CD14-positive monocyte (primary cell): ENCODE data around the gene EXD3. TPM values are rescaled to one million over a fixed set of nuclear protein-coding genes. Genes with fewer than 3 reads are reported as not detected.

ENCODE experiments used
- DNase-seq, 3 donors: peaks; one replicate each; pipeline ENCODE4 v3.0.0-alpha.2; 2011 to 2022
- H2AFZ ChIP-seq: 2 replicates; pipeline ENCODE4 v1.6.0; 2012; ENCODE audit warnings: mild to moderate bottlenecking, low read depth, low read length, inconsistent platforms; ENCODE audit not compliant: insufficient read depth, poor library complexity, severe bottlenecking
- H3K27ac ChIP-seq, 2 donors: 1 replicate in 1 of 2; 2 replicates in 1 of 2; pipeline ENCODE4 v1.5.1; 2012 to 2013; ENCODE audit warnings: low read length in 2 of 2, control low read depth in 1 of 2, inconsistent platforms in 1 of 2, low read depth in 1 of 2, mild to moderate bottlenecking in 1 of 2
- H3K27me3 ChIP-seq, 2 donors: one replicate each; pipeline versions ENCODE4 v1.6.0 to v1.6.1; 2011 to 2013; ENCODE audit warnings: low read length in 2 of 2; ENCODE audit not compliant: control insufficient read depth in 2 of 2, insufficient read depth in 2 of 2
- H3K36me3 ChIP-seq, 2 donors: replicated peaks in 1 of 2; 1 replicate in 1 of 2; 2 replicates in 1 of 2; pipeline versions ENCODE4 v1.5.1 to v1.6.1; 2012 to 2013; ENCODE audit warnings: low read length in 2 of 2, control low read depth in 1 of 2, inconsistent platforms in 1 of 2, mild to moderate bottlenecking in 1 of 2; ENCODE audit not compliant: insufficient read depth in 2 of 2, control insufficient read depth in 1 of 2
- H3K4me1 ChIP-seq, 2 donors: 1 replicate in 1 of 2; 2 replicates in 1 of 2; pipeline versions ENCODE4 v1.5.1 to v1.6.1; 2012 to 2013; ENCODE audit warnings: low read length in 2 of 2, control low read depth in 1 of 2, inconsistent platforms in 1 of 2, mild to moderate bottlenecking in 1 of 2, moderate library complexity in 1 of 2; ENCODE audit not compliant: insufficient read depth in 2 of 2, control insufficient read depth in 1 of 2
- H3K4me2 ChIP-seq: replicated peaks from 2 replicates; pipeline ENCODE3; 2012; ENCODE audit warnings: low read length, moderate library complexity, mild to moderate bottlenecking; ENCODE audit not compliant: poor library complexity, severe bottlenecking; ENCODE audit errors: extremely low read depth
- H3K4me3 ChIP-seq, 3 experiments: fragments of 200-600 bp in 1 of 3; sonication (generic) in 1 of 3; replicated peaks in 1 of 3; 1 replicate in 2 of 3; 2 replicates in 1 of 3; pipeline ENCODE4 v1.5.1; 2011 to 2013; ENCODE audit warnings: low read length in 3 of 3, mild to moderate bottlenecking in 3 of 3, control low read depth in 2 of 3, low read depth in 2 of 3, inconsistent platforms in 1 of 3, moderate library complexity in 1 of 3
- H3K79me2 ChIP-seq: 2 replicates; pipeline ENCODE4 v1.6.0; 2012; ENCODE audit warnings: mild to moderate bottlenecking, control low read depth, inconsistent platforms, low read length, moderate library complexity; ENCODE audit not compliant: insufficient read depth
- H3K9ac ChIP-seq: 2 replicates; pipeline ENCODE4 v1.6.0; 2017; ENCODE audit warnings: low read length, mild to moderate bottlenecking; ENCODE audit not compliant: insufficient read depth, poor library complexity, severe bottlenecking
- H3K9me3 ChIP-seq, 2 donors: replicated peaks in 1 of 2; 1 replicate in 1 of 2; 2 replicates in 1 of 2; pipeline versions ENCODE4 v1.5.1 to v1.6.1; 2012 to 2013; ENCODE audit warnings: low read length in 2 of 2, control low read depth in 1 of 2; ENCODE audit not compliant: control insufficient read depth in 1 of 2, insufficient read depth in 1 of 2
- H4K20me1 ChIP-seq: 2 replicates; pipeline ENCODE4 v1.6.0; 2012; ENCODE audit warnings: mild to moderate bottlenecking, low read length, control low read depth, moderate library complexity; ENCODE audit not compliant: insufficient read depth
- H3K27ac Mint-ChIP-seq, 7 donors: one replicate each; pipeline ENCODE4 v1.8.0; 2020; ENCODE audit warnings: mild to moderate bottlenecking in 7 of 7, mixed read lengths in 7 of 7, moderate library complexity in 6 of 7, inconsistent platforms in 2 of 7
- H3K27me3 Mint-ChIP-seq, 3 donors: one replicate each; pipeline ENCODE4 v1.8.0; 2021 to 2022; ENCODE audit warnings: low read depth in 3 of 3, mild to moderate bottlenecking in 3 of 3, mixed read lengths in 3 of 3, moderate library complexity in 3 of 3, inconsistent platforms in 1 of 3
- H3K36me3 Mint-ChIP-seq, 2 donors: one replicate each; pipeline ENCODE4 v1.8.0; 2020; ENCODE audit warnings: mixed read lengths in 2 of 2, inconsistent platforms in 1 of 2, mild to moderate bottlenecking in 1 of 2
- H3K4me1 Mint-ChIP-seq: one replicate; pipeline ENCODE4 v1.8.0; 2020; ENCODE audit warnings: mild to moderate bottlenecking, mixed read lengths
- H3K4me3 Mint-ChIP-seq, 2 donors: one replicate each; pipeline ENCODE4 v1.8.0; 2020; ENCODE audit warnings: mild to moderate bottlenecking in 2 of 2, mixed read lengths in 2 of 2, moderate library complexity in 1 of 2
- H3K9me3 Mint-ChIP-seq, 7 donors: one replicate each; pipeline ENCODE4 v1.8.0; 2020 to 2022; ENCODE audit warnings: mixed read lengths in 7 of 7, mild to moderate bottlenecking in 6 of 7, moderate library complexity in 6 of 7, inconsistent platforms in 2 of 7
- WGBS: methylation state at CpG from one replicate; pipeline ENCODE4 v1.1.5; 2013; ENCODE audit warnings: missing lambda C conversion rate; ENCODE audit not compliant: insufficient coverage; 5-methylcytosine and 5-hydroxymethylcytosine counted together
- intact Hi-C, 2 donors: fragments of 100-400 bp; cut with micrococcal nuclease; formaldehyde crosslinking; loops; one replicate each; pipeline versions ENCODE4 v1.15.0 to v1.15.1; 2023
- polyA plus RNA-seq, 3 donors: library from polyadenylated mRNA; depleted of rRNA in 1 of 3; unstranded in 2 of 3; stranded (reverse) in 1 of 3; fragments of 300-500 nt in 2 of 3; fragments of >200 nt in 1 of 3; fragmentation: Illumina TruSeq in 2 of 3; gene quantifications; 1 replicate in 2 of 3; 2 replicates in 1 of 3; pipeline ENCODE4 v1.2.3, GENCODE V29; 2012 to 2021
- TF ChIP-seq, protein P1 (sequence below): fragments of 200-600 bp; IDR thresholded peaks from one replicate; pipeline ENCODE4 v1.8.0; 2022; ENCODE audit warnings: antibody characterized with exemption, mild to moderate bottlenecking

The EXD3 gene
- polyA plus RNA-seq, 3 donors: 2.0 to 10.8 (median 3.0) TPM

DNA sequence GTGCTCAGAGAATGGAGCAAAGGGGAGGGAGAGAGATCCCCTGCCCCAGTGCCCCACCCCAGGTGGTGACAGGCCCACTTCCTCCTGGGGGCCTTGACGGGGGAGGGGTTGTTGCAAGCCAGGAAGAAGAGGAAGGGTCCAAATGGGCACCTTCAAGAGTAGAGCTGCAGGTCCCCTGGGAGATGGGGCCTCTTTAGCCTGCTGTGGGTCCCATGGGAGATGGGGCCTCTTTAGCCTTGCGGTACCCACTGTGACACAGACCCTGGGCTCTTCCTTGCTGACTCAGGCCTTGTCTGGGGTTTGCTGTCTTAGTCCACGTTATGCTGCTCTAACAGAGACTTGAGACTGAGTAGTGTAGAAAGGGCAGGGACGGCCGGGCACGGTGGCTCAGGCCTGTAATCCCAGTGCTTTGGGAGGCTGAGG is 155.0 kb downstream of the EXD3 start:
- TF ChIP-seq, protein P1, sequence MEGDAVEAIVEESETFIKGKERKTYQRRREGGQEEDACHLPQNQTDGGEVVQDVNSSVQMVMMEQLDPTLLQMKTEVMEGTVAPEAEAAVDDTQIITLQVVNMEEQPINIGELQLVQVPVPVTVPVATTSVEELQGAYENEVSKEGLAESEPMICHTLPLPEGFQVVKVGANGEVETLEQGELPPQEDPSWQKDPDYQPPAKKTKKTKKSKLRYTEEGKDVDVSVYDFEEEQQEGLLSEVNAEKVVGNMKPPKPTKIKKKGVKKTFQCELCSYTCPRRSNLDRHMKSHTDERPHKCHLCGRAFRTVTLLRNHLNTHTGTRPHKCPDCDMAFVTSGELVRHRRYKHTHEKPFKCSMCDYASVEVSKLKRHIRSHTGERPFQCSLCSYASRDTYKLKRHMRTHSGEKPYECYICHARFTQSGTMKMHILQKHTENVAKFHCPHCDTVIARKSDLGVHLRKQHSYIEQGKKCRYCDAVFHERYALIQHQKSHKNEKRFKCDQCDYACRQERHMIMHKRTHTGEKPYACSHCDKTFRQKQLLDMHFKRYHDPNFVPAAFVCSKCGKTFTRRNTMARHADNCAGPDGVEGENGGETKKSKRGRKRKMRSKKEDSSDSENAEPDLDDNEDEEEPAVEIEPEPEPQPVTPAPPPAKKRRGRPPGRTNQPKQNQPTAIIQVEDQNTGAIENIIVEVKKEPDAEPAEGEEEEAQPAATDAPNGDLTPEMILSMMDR: no peak
- H2AFZ ChIP-seq: no peak overlapping the region
- H3K4me1 ChIP-seq: peaks cover 23 to 28% of the 10 kb centered on the region in 2 donors
- DNase-seq: peak in 1 of 3 donors; percentile 19
- no peak overlapping the region for H3K9ac ChIP-seq
- peak overlapping the region; percentile 36 to 51 for H3K27ac ChIP-seq
- H3K27me3 Mint-ChIP-seq: no peaks in the 10 kb centered on the region
- intact Hi-C loops: no loop called here
- WGBS: 57% methylated on average over 6 of the region's 6 CpGs
- H3K36me3 Mint-ChIP-seq: peaks cover 42 to 84% of the 10 kb centered on the region in 2 donors
- H3K4me2 ChIP-seq: peak overlapping the region; percentile 44
- peaks cover 47 to 86% of the 10 kb centered on the region in 2 donors for H3K36me3 ChIP-seq
- no peaks in the 10 kb centered on the region for H3K27me3 ChIP-seq
- no peaks in the 10 kb centered on the region for H3K9me3 Mint-ChIP-seq
- no peak overlapping the region for H3K4me3 Mint-ChIP-seq
- H3K4me3 ChIP-seq: no peak overlapping the region
- no peaks in the 10 kb centered on the region for H3K9me3 ChIP-seq
- H3K79me2 ChIP-seq: peaks cover 3% of the 10 kb centered on the region
- H3K4me1 Mint-ChIP-seq: peaks cover 27% of the 10 kb centered on the region
- peak overlapping the region; percentile 2 to 84 (median 44) for H3K27ac Mint-ChIP-seq
- H4K20me1 ChIP-seq: peaks cover 37% of the 10 kb centered on the region

DNA sequence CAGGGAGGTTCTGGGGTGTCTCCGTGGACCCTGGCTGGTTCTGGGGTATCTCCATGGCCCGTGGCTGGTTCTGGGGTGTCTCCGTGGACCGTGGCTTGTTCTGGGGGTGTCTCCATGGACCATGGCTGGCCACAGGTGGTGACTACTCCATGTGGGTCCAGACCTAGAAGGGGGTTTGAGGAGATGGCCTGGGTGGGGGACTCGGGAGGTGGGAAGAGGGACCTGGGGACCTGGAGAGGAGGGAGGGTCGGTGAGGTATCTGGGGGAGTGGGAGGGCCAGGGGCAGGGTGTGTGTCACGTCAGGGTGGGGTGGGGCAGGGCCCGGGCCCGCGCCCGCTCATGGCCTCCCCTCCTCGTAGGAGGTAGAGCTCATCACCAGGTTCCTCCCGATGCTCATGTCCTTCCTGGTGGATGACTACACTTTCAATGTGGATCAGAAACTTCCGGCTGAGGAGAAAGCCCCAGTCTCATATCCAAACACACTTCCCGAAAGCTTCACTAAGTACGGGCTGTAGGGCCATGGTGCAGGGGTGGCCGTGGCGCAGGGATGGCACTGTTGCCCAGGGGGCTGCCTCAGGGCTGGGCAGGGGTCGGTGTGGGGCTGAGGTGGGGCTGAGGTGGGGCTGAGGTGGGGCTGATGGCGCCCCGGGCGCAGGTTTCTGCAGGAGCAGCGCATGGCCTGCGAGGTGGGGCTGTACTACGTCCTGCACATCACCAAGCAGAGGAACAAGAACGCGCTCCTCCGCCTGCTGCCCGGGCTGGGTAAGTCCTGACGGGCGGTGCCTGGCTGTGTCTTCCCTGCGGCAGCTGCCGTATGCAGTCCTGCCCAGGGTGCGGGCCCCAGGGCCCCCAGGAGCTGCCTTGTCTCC is 156.1 kb downstream of the EXD3 start:
- Histone ChIP-seq H3K79me2 (peaks cover 3% of the 10 kb centered on the region), H3K4me1 (peaks cover 23 to 28% of the 10 kb centered on the region in 2 donors), H2AFZ (no peak overlapping the region), H3K9me3 (no peaks in the 10 kb centered on the region), H3K9ac (no peak overlapping the region), H3K4me3 (no peak overlapping the region), H3K27ac (peak overlapping the region in 1 of 2 donors; percentile 26), H3K36me3 (peaks cover 41 to 75% of the 10 kb centered on the region in 2 donors), H3K4me2 (no peak overlapping the region), H3K27me3 (no peaks in the 10 kb centered on the region), H4K20me1 (peaks cover 43% of the 10 kb centered on the region)
- Mint-ChIP-seq H3K27me3 (no peaks in the 10 kb centered on the region), H3K4me1 (peaks cover 29% of the 10 kb centered on the region), H3K27ac (peak overlapping the region in 1 of 7 donors; percentile 30), H3K9me3 (peaks cover 0 to 2% (median 0%) of the 10 kb centered on the region in 7 donors), H3K36me3 (peaks cover 42 to 84% of the 10 kb centered on the region in 2 donors), H3K4me3 (no peak overlapping the region)
- 92% methylated on average over 32 of the region's 34 CpGs for WGBS
- intact Hi-C loops: no loop called here
- TF ChIP-seq, protein P1: no peak
- DNase-seq: no peak
